Spleen (tissue), 11 donors: Measurements from ENCODE around the gene TOR1A. TPM values are rescaled to one million over a fixed set of nuclear protein-coding genes. Genes with fewer than 3 reads are reported as not detected.

ENCODE experiments used
- DNase-seq: peaks from one replicate; pipeline ENCODE4 v3.0.0-alpha.2; 2020
- H3K27ac ChIP-seq, 8 donors: fragments of 200-600 bp; sonication (generic) in 7 of 8; 1 replicate in 4 of 8; 2 replicates in 4 of 8; pipeline versions ENCODE4 v1.5.0 to v1.8.0; 2016 to 2021; ENCODE audit warnings: inconsistent platforms in 4 of 8, mild to moderate bottlenecking in 4 of 8, moderate library complexity in 1 of 8
- H3K27me3 ChIP-seq, 7 donors: fragments of 200-600 bp; sonication (generic) in 6 of 7; replicated peaks in 1 of 7; 1 replicate in 4 of 7; 2 replicates in 3 of 7; pipeline versions ENCODE4 v1.5.0 to v1.8.0; 2016 to 2021; ENCODE audit warnings: inconsistent platforms in 3 of 7, mild to moderate bottlenecking in 1 of 7
- H3K36me3 ChIP-seq, 6 donors: fragments of 200-600 bp; sonication (generic) in 5 of 6; 1 replicate in 4 of 6; 2 replicates in 2 of 6; pipeline versions ENCODE4 v1.5.0 to v1.8.0; 2016 to 2021; ENCODE audit warnings: inconsistent platforms in 2 of 6
- H3K4me1 ChIP-seq, 6 donors: fragments of 200-600 bp; sonication (generic) in 5 of 6; 1 replicate in 3 of 6; 2 replicates in 3 of 6; pipeline versions ENCODE4 v1.5.0 to v1.8.0; 2016 to 2021; ENCODE audit warnings: inconsistent platforms in 3 of 6
- H3K4me3 ChIP-seq, 8 donors: fragments of 200-600 bp; sonication (generic) in 7 of 8; 1 replicate in 4 of 8; 2 replicates in 4 of 8; pipeline versions ENCODE4 v1.5.0 to v1.8.0; 2016 to 2021; ENCODE audit warnings: inconsistent platforms in 4 of 8, mild to moderate bottlenecking in 4 of 8, moderate library complexity in 2 of 8
- H3K9me3 ChIP-seq, 8 donors: fragments of 200-600 bp; sonication (generic) in 7 of 8; 1 replicate in 4 of 8; 2 replicates in 4 of 8; pipeline versions ENCODE4 v1.5.0 to v1.8.0; 2016 to 2021; ENCODE audit warnings: inconsistent platforms in 4 of 8
- CTCF ChIP-seq, 11 experiments: fragments of 200-600 bp in 7 of 11; fragments of 450-650 bp in 4 of 11; sonication (generic) in 4 of 11; IDR thresholded peaks in 8 of 11; conservative IDR thresholded peaks in 3 of 11; 1 replicate in 7 of 11; 2 replicates in 4 of 11; pipeline versions ENCODE4 v1.4.0 to v1.8.0; 2016 to 2021; ENCODE audit warnings: antibody characterized with exemption in 11 of 11, inconsistent platforms in 4 of 11, mild to moderate bottlenecking in 1 of 11
- POLR2A ChIP-seq, 3 donors: fragments of 450-650 bp; IDR thresholded peaks; one replicate each; pipeline ENCODE4 v1.5.1; 2017; ENCODE audit warnings: antibody characterized with exemption in 3 of 3, mild to moderate bottlenecking in 1 of 3
- POLR2AphosphoS5 ChIP-seq, 3 donors: sonication (generic); formaldehyde crosslinking; IDR thresholded peaks; one replicate each; pipeline ENCODE4 v1.5.1; 2017; ENCODE audit warnings: antibody characterized with exemption in 3 of 3
- WGBS, 5 donors: extraction: QIAGEN DNeasy Blood & Tissue Kit in 3 of 5; methylation state at CpG; one replicate each; pipeline versions ENCODE4 v1.1.5 to v1.1.7; 2013 to 2018; 5-methylcytosine and 5-hydroxymethylcytosine counted together
- intact Hi-C: fragments of 100-400 bp; cut with DNase I; formaldehyde crosslinking; loops from one replicate; pipeline ENCODE4 v1.15.0; 2023; ENCODE audit warnings: low total_unique reads
- polyA plus RNA-seq, 3 donors: library from polyadenylated mRNA; stranded (reverse); fragments of 200-250 nt; gene quantifications; one replicate each; pipeline ENCODE4 v1.2.1, GENCODE V29; 2013
- total RNA-seq, 7 donors: library from RNA; depleted of rRNA in 3 of 7; stranded (reverse); fragments of >200 nt in 3 of 7; fragmentation: NEBNext Ultra II Directional in 4 of 7; extraction: Animal tissue kit (Norgen Biotek cat#: 25700) in 4 of 7; gene quantifications; one replicate each; pipeline versions ENCODE4 v1.1.0 to v1.2.1, GENCODE V29; 2016 to 2021
- donor health status: healthy with polysubstance abuse.
- donor health status: DM: no; HTN: no; CAD: no; lungs with moderate emphysema.
- donor health status: DM: no; HTN: no; CAD: no.
- donor health status: Bipolar disorder and iron deficiency.
- donor health status: healthy.
- donor health status: DM: no; HTN: no; CAD: no.
- donor health status: DM: yes; HTN: yes; CAD: no.

TOR1A gene
- total and polyA plus RNA-seq, 10 donors = 13.3 to 49.5 (median 31.4) TPM

GRCh38 chr9:129826344-129826743 lies 2.4 kb upstream of the TOR1A start:
- peaks cover 0 to 66% (median 60%) of the 10 kb centered on the region in 6 donors for H3K36me3 ChIP-seq
- DNase-seq = no peak

GRCh38 chr9:129823542-129823934 lies 398 bp downstream of the TOR1A start:
- TF ChIP-seq POLR2A (IDR thresholded peaks at IDR 0.05) (no peak), POLR2AphosphoS5 (IDR thresholded peaks at IDR 0.05) (no peak), CTCF (IDR thresholded peaks at IDR 0.05 in 8 of 11, conservative IDR thresholded peaks at IDR 0.05 in 3 of 11) (no peak)
- H3K27ac ChIP-seq = peak overlapping the region; percentile 37 to 93 (median 84)
- peaks cover 8 to 33% (median 15%) of the 10 kb centered on the region in 6 donors for H3K4me1 ChIP-seq
- no peaks in the 10 kb centered on the region for H3K27me3 ChIP-seq
- peak overlapping the region; percentile 63 to 89 (median 83) for H3K4me3 ChIP-seq
- peaks cover 0 to 66% (median 57%) of the 10 kb centered on the region in 6 donors for H3K36me3 ChIP-seq
- no peak for DNase-seq
- intact Hi-C loops = no loop called here
- 0 to 3% (median 0%) methylated on average over 4 to 15 of the region's 15 CpGs for WGBS, 5 donors
- no peaks in the 10 kb centered on the region for H3K9me3 ChIP-seq

More at GRCh38 chr9:129826344-129826743, 2.4 kb upstream of the TOR1A start:
- Histone ChIP-seq H3K9me3 (no peaks in the 10 kb centered on the region), H3K27me3 (no peaks in the 10 kb centered on the region), H3K4me3 (no peak overlapping the region), H3K4me1 (peaks cover 8 to 25% (median 15%) of the 10 kb centered on the region in 6 donors), H3K27ac (no peak overlapping the region)
- intact Hi-C loops = no loop called here
- no peak for TF ChIP-seq CTCF (IDR thresholded peaks at IDR 0.05 in 8 of 11, conservative IDR thresholded peaks at IDR 0.05 in 3 of 11)
- TF ChIP-seq POLR2A (IDR thresholded peaks at IDR 0.05) = no peak
- TF ChIP-seq POLR2AphosphoS5 (IDR thresholded peaks at IDR 0.05) = no peak
- 86 to 92% (median 91%) methylated on average over 6 of the region's 6 CpGs for WGBS, 5 donors

GRCh38 chr9:129822898-129823541 lies 916 bp downstream of the TOR1A start:
- Histone ChIP-seq H3K9me3 (no peaks in the 10 kb centered on the region), H3K4me3 (peak overlapping the region; percentile 63 to 89 (median 83)), H3K36me3 (peaks cover 0 to 66% (median 57%) of the 10 kb centered on the region in 6 donors), H3K4me1 (peaks cover 8 to 38% (median 15%) of the 10 kb centered on the region in 6 donors), H3K27me3 (no peaks in the 10 kb centered on the region), H3K27ac (peak overlapping the region in 7 of 8 donors; percentile 36 to 93 (median 81))
- WGBS, 5 donors = 11 to 24% (median 20%) methylated on average over 18 to 26 of the region's 26 CpGs
- intact Hi-C loops = no loop called here
- peak; percentile 87 for DNase-seq
- TF ChIP-seq POLR2A (IDR thresholded peaks at IDR 0.05) (no peak), POLR2AphosphoS5 (IDR thresholded peaks at IDR 0.05) (peak in 1 of 3 donors; percentile 18), CTCF (IDR thresholded peaks at IDR 0.05 in 8 of 11, conservative IDR thresholded peaks at IDR 0.05 in 3 of 11) (no peak)
